Keratinocyte (primary cell): Measurements from ENCODE around the gene HOMER2. TPM values are rescaled to one million over a fixed set of nuclear protein-coding genes. Genes with fewer than 3 reads are reported as not detected.
A peak's percentile ranks its signal among the peaks of the same experiment; 100 is the strongest.

Source experiments
- DNase-seq: peaks from one replicate; pipeline ENCODE4 v3.0.0-alpha.2; 2011; ENCODE audit warnings: low read depth, missing footprints, low spot score
- FAIRE-seq: peaks from 2 replicates; lab custom pipeline; 2011; peaks lifted over from hg19 to GRCh38; lab: Jason Lieb, UNC
- H2AFZ ChIP-seq: 2 replicates; pipeline ENCODE4 v1.6.0; 2012; ENCODE audit warnings: low read length, control low read depth, inconsistent platforms; ENCODE audit not compliant: control insufficient read depth
- H3K27ac ChIP-seq: 2 replicates; pipeline ENCODE4 v1.5.1; 2011; ENCODE audit warnings: low read length; ENCODE audit not compliant: control insufficient read depth, insufficient read depth
- H3K27me3 ChIP-seq: 3 replicates; pipeline ENCODE4 v1.6.0; 2011; ENCODE audit warnings: low read length; ENCODE audit not compliant: control insufficient read depth, insufficient read depth; ENCODE audit errors: extremely low read depth
- H3K36me3 ChIP-seq, 2 experiments: 2 replicates in 1 of 2; 3 replicates in 1 of 2; pipeline ENCODE4 v1.5.1; 2011; ENCODE audit warnings: low read length in 2 of 2, mild to moderate bottlenecking in 1 of 2; ENCODE audit not compliant: control insufficient read depth in 2 of 2, insufficient read depth in 2 of 2; ENCODE audit errors: extremely low read depth in 1 of 2
- H3K4me1 ChIP-seq: 3 replicates; pipeline ENCODE4 v1.5.1; 2011; ENCODE audit warnings: low read length; ENCODE audit not compliant: control insufficient read depth, insufficient read depth; ENCODE audit errors: extremely low read depth
- H3K4me2 ChIP-seq: 3 replicates; pipeline ENCODE4 v1.6.0; 2011; ENCODE audit warnings: low read depth, low read length; ENCODE audit not compliant: control insufficient read depth, insufficient read depth; ENCODE audit errors: extremely low read depth
- H3K4me3 ChIP-seq, 3 experiments: fragments of 200-600 bp in 1 of 3; sonication (generic) in 1 of 3; 2 replicates in 2 of 3; 3 replicates in 1 of 3; pipeline ENCODE4 v1.5.1; 2011 to 2016; ENCODE audit warnings: low read length in 3 of 3, mild to moderate bottlenecking in 3 of 3, control low read depth in 2 of 3, inconsistent platforms in 1 of 3, low read depth in 1 of 3, mixed read lengths in 1 of 3, mixed run types in 1 of 3, moderate library complexity in 1 of 3; ENCODE audit not compliant: control insufficient read depth in 2 of 3, insufficient read depth in 2 of 3; ENCODE audit errors: extremely low read depth in 1 of 3
- H3K79me2 ChIP-seq: 2 replicates; pipeline ENCODE4 v1.6.0; 2012; ENCODE audit warnings: low read length; ENCODE audit not compliant: control insufficient read depth, insufficient read depth
- H3K9ac ChIP-seq: 3 replicates; pipeline ENCODE4 v1.6.0; 2011; ENCODE audit warnings: low read length; ENCODE audit not compliant: control insufficient read depth, insufficient read depth; ENCODE audit errors: extremely low read depth
- H3K9me1 ChIP-seq: 3 replicates; pipeline ENCODE4 v1.6.0; 2011; ENCODE audit warnings: low read length; ENCODE audit not compliant: control insufficient read depth, insufficient read depth; ENCODE audit errors: extremely low read depth
- H3K9me3 ChIP-seq: 2 replicates; pipeline ENCODE4 v1.5.1; 2012; ENCODE audit warnings: low read depth, low read length; ENCODE audit not compliant: control insufficient read depth
- H4K20me1 ChIP-seq: 3 replicates; pipeline ENCODE4 v1.6.0; 2011; ENCODE audit warnings: low read length; ENCODE audit not compliant: control insufficient read depth, insufficient read depth; ENCODE audit errors: extremely low read depth
- EZH2 ChIP-seq: IDR thresholded peaks from one replicate; pipeline ENCODE4 v1.6.1; 2012; ENCODE audit warnings: inconsistent platforms, mild to moderate bottlenecking, low read length, moderate library complexity
- dilution Hi-C: fragments of 300-500 bp; cut with MboI; formaldehyde crosslinking; loops from one replicate; pipeline ENCODE4 v1.7.0; 2020; ENCODE audit warnings: low sequenced_read_pairs; ENCODE audit not compliant: extremely low pct_ligation_motif_present
- polyA plus RNA-seq, 5 experiments: library from polyadenylated mRNA; depleted of rRNA in 3 of 5; stranded (reverse) in 3 of 5; stranded (forward) in 1 of 5; unstranded in 1 of 5; fragments of >200 nt; gene quantifications; 1 replicate in 1 of 5; 2 replicates in 3 of 5; 3 replicates in 1 of 5; pipeline versions ENCODE4 v1.2.1 to v1.2.3, GENCODE V29; 2011 to 2012; ENCODE audit warnings: missing spikeins in 2 of 5, low read depth in 1 of 5, low replicate concordance in 1 of 5
- TF ChIP-seq, protein P1 (sequence below), 3 experiments: IDR thresholded peaks in 1 of 3; conservative IDR thresholded peaks in 1 of 3; optimal IDR thresholded peaks in 1 of 3; 2 replicates in 2 of 3; 3 replicates in 1 of 3; pipeline versions ENCODE3 to v1.5.1; 2011; ENCODE audit warnings: low read length in 3 of 3, mild to moderate bottlenecking in 3 of 3, moderate library complexity in 2 of 3, control low read depth in 1 of 3, inconsistent platforms in 1 of 3; ENCODE audit not compliant: insufficient read depth in 2 of 3; ENCODE audit errors: extremely low read depth in 1 of 3

The HOMER2 gene
- polyA plus RNA-seq, 1 donor (not counting 4 experiments of a cell fraction or from before 2014, with no cell fraction given): 12.4 TPM

DNA sequence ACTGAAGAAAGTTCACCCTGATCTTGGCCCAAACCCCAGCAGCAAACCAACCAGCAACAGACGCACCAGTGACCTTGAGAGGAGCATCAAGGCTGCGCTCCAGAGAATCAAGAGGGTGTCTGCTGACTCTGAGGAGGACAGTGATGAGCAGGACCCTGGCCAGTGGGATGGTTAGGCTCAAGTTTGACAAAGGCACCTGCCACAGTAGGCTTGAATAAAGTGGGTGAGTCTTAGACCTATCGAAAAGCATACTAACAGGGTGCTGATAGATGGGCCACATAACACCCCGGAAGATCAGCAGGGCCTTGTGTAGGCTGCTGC, 119.2 kb downstream of the HOMER2 start:
- H3K27me3 ChIP-seq: no peaks in the 10 kb centered on the region
- dilution Hi-C loops: no loop called here
- TF ChIP-seq, protein P1, sequence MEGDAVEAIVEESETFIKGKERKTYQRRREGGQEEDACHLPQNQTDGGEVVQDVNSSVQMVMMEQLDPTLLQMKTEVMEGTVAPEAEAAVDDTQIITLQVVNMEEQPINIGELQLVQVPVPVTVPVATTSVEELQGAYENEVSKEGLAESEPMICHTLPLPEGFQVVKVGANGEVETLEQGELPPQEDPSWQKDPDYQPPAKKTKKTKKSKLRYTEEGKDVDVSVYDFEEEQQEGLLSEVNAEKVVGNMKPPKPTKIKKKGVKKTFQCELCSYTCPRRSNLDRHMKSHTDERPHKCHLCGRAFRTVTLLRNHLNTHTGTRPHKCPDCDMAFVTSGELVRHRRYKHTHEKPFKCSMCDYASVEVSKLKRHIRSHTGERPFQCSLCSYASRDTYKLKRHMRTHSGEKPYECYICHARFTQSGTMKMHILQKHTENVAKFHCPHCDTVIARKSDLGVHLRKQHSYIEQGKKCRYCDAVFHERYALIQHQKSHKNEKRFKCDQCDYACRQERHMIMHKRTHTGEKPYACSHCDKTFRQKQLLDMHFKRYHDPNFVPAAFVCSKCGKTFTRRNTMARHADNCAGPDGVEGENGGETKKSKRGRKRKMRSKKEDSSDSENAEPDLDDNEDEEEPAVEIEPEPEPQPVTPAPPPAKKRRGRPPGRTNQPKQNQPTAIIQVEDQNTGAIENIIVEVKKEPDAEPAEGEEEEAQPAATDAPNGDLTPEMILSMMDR (optimal IDR thresholded peaks at IDR 0.05 in 1 of 3, IDR thresholded peaks at IDR 0.05 in 1 of 3, conservative IDR thresholded peaks at IDR 0.05 in 1 of 3; ENCODE audit: extremely low read depth in 1 of 3, insufficient read depth in 2 of 3, low read length in 3 of 3): no peak
- no peak for TF ChIP-seq EZH2
- H2AFZ ChIP-seq: peak overlapping the region; percentile 51
- H3K27ac ChIP-seq: peak overlapping the region; percentile 88
- H4K20me1 ChIP-seq: peaks cover 2% of the 10 kb centered on the region
- H3K79me2 ChIP-seq: peaks cover 3% of the 10 kb centered on the region
- H3K9me3 ChIP-seq: no peaks in the 10 kb centered on the region
- DNase-seq: no peak
- no peaks in the 10 kb centered on the region for H3K9me1 ChIP-seq
- peaks cover 33 to 45% of the 10 kb centered on the region in 2 experiments for H3K36me3 ChIP-seq
- peak overlapping the region; percentile 75 for H3K4me2 ChIP-seq
- peak overlapping the region in 2 of 3 experiments; percentile 21 to 28 for H3K4me3 ChIP-seq
- peak overlapping the region; percentile 64 for H3K9ac ChIP-seq
- H3K4me1 ChIP-seq: peaks cover 27% of the 10 kb centered on the region
- FAIRE-seq: no peak

DNA sequence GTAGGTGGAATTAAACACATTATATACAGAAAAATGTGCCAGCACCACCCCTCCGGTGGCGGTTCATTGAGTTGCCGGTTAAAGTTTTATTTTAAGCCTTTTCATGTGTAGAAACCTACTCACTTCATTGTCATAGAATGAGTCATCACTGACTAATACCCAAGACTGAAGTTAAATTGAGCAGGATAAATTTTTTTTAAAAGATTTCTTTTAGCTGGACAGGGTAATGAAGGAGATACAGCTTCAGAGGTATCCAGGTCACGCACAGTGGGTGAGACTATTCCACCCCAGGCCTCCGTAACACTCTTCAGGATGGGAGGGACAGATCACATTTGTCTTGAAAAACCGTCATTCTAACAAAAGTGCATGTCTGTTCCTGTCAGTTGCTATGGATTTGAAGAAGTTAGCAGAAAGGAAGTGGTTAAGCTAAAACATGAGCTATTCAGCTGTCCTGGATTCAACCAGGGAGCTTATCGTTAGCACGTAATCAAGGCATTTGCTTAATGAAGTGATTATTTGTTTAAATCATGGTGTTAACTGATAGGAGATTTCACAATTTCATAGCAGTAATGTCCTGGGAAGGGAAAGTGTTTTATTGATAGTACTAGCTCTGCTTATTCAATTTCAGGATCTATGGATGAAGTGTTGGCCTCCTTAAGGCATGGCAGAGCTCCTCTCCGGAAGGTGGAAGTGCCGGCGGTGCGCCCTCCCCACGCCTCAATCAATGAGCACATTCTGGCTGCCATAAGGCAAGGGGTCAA, 119.7 kb downstream of the HOMER2 start:
- Histone ChIP-seq H3K9me3 (no peaks in the 10 kb centered on the region), H3K27me3 (no peaks in the 10 kb centered on the region), H3K4me2 (peak overlapping the region; percentile 75), H3K27ac (peak overlapping the region; percentile 88), H4K20me1 (peaks cover 2% of the 10 kb centered on the region), H3K9me1 (no peaks in the 10 kb centered on the region), H3K4me3 (peak overlapping the region in 2 of 3 experiments; percentile 21 to 28), H3K4me1 (peaks cover 27% of the 10 kb centered on the region), H2AFZ (peak overlapping the region; percentile 51), H3K36me3 (peaks cover 29 to 49% of the 10 kb centered on the region in 2 experiments), H3K79me2 (peaks cover 3% of the 10 kb centered on the region), H3K9ac (peak overlapping the region; percentile 64)
- TF ChIP-seq, protein P1 (optimal IDR thresholded peaks at IDR 0.05 in 1 of 3, IDR thresholded peaks at IDR 0.05 in 1 of 3, conservative IDR thresholded peaks at IDR 0.05 in 1 of 3; ENCODE audit: extremely low read depth in 1 of 3, insufficient read depth in 2 of 3, low read length in 3 of 3): peak in 1 of 3 experiments; percentile 21
- no peak for TF ChIP-seq EZH2
- dilution Hi-C loops: no loop called here
- peak; percentile 80 for FAIRE-seq
- peak; percentile 83 for DNase-seq
